Keratinocyte (primary cell): ENCODE measurements around the gene HID1. TPM values are rescaled to one million over a fixed set of nuclear protein-coding genes. Genes with fewer than 3 reads are reported as not detected.

Source experiments
- DNase-seq: peaks from one replicate; pipeline ENCODE4 v3.0.0-alpha.2; 2011; ENCODE audit warnings: low read depth, missing footprints, low spot score
- FAIRE-seq: peaks from 2 replicates; lab custom pipeline; 2011; peaks lifted over from hg19 to GRCh38; lab: Jason Lieb, UNC
- H2AFZ ChIP-seq: 2 replicates; pipeline ENCODE4 v1.6.0; 2012; ENCODE audit warnings: low read length, control low read depth, inconsistent platforms; ENCODE audit not compliant: control insufficient read depth
- H3K27ac ChIP-seq: 2 replicates; pipeline ENCODE4 v1.5.1; 2011; ENCODE audit warnings: low read length; ENCODE audit not compliant: control insufficient read depth, insufficient read depth
- H3K27me3 ChIP-seq: 3 replicates; pipeline ENCODE4 v1.6.0; 2011; ENCODE audit warnings: low read length; ENCODE audit not compliant: control insufficient read depth, insufficient read depth; ENCODE audit errors: extremely low read depth
- H3K36me3 ChIP-seq, 2 experiments: 2 replicates in 1 of 2; 3 replicates in 1 of 2; pipeline ENCODE4 v1.5.1; 2011; ENCODE audit warnings: low read length in 2 of 2, mild to moderate bottlenecking in 1 of 2; ENCODE audit not compliant: control insufficient read depth in 2 of 2, insufficient read depth in 2 of 2; ENCODE audit errors: extremely low read depth in 1 of 2
- H3K4me1 ChIP-seq: 3 replicates; pipeline ENCODE4 v1.5.1; 2011; ENCODE audit warnings: low read length; ENCODE audit not compliant: control insufficient read depth, insufficient read depth; ENCODE audit errors: extremely low read depth
- H3K4me2 ChIP-seq: 3 replicates; pipeline ENCODE4 v1.6.0; 2011; ENCODE audit warnings: low read depth, low read length; ENCODE audit not compliant: control insufficient read depth, insufficient read depth; ENCODE audit errors: extremely low read depth
- H3K4me3 ChIP-seq, 3 experiments: fragments of 200-600 bp in 1 of 3; sonication (generic) in 1 of 3; 2 replicates in 2 of 3; 3 replicates in 1 of 3; pipeline ENCODE4 v1.5.1; 2011 to 2016; ENCODE audit warnings: low read length in 3 of 3, mild to moderate bottlenecking in 3 of 3, control low read depth in 2 of 3, inconsistent platforms in 1 of 3, low read depth in 1 of 3, mixed read lengths in 1 of 3, mixed run types in 1 of 3, moderate library complexity in 1 of 3; ENCODE audit not compliant: control insufficient read depth in 2 of 3, insufficient read depth in 2 of 3; ENCODE audit errors: extremely low read depth in 1 of 3
- H3K79me2 ChIP-seq: 2 replicates; pipeline ENCODE4 v1.6.0; 2012; ENCODE audit warnings: low read length; ENCODE audit not compliant: control insufficient read depth, insufficient read depth
- H3K9ac ChIP-seq: 3 replicates; pipeline ENCODE4 v1.6.0; 2011; ENCODE audit warnings: low read length; ENCODE audit not compliant: control insufficient read depth, insufficient read depth; ENCODE audit errors: extremely low read depth
- H3K9me1 ChIP-seq: 3 replicates; pipeline ENCODE4 v1.6.0; 2011; ENCODE audit warnings: low read length; ENCODE audit not compliant: control insufficient read depth, insufficient read depth; ENCODE audit errors: extremely low read depth
- H3K9me3 ChIP-seq: 2 replicates; pipeline ENCODE4 v1.5.1; 2012; ENCODE audit warnings: low read depth, low read length; ENCODE audit not compliant: control insufficient read depth
- H4K20me1 ChIP-seq: 3 replicates; pipeline ENCODE4 v1.6.0; 2011; ENCODE audit warnings: low read length; ENCODE audit not compliant: control insufficient read depth, insufficient read depth; ENCODE audit errors: extremely low read depth
- EZH2 ChIP-seq: IDR thresholded peaks from one replicate; pipeline ENCODE4 v1.6.1; 2012; ENCODE audit warnings: inconsistent platforms, mild to moderate bottlenecking, low read length, moderate library complexity
- dilution Hi-C: fragments of 300-500 bp; cut with MboI; formaldehyde crosslinking; loops from one replicate; pipeline ENCODE4 v1.7.0; 2020; ENCODE audit warnings: low sequenced_read_pairs; ENCODE audit not compliant: extremely low pct_ligation_motif_present
- polyA plus RNA-seq, 5 experiments: library from polyadenylated mRNA; depleted of rRNA in 3 of 5; stranded (reverse) in 3 of 5; stranded (forward) in 1 of 5; unstranded in 1 of 5; fragments of >200 nt; gene quantifications; 1 replicate in 1 of 5; 2 replicates in 3 of 5; 3 replicates in 1 of 5; pipeline versions ENCODE4 v1.2.1 to v1.2.3, GENCODE V29; 2011 to 2012; ENCODE audit warnings: missing spikeins in 2 of 5, low read depth in 1 of 5, low replicate concordance in 1 of 5
- TF ChIP-seq, protein P1 (sequence below), 3 experiments: IDR thresholded peaks in 1 of 3; conservative IDR thresholded peaks in 1 of 3; optimal IDR thresholded peaks in 1 of 3; 2 replicates in 2 of 3; 3 replicates in 1 of 3; pipeline versions ENCODE3 to v1.5.1; 2011; ENCODE audit warnings: low read length in 3 of 3, mild to moderate bottlenecking in 3 of 3, moderate library complexity in 2 of 3, control low read depth in 1 of 3, inconsistent platforms in 1 of 3; ENCODE audit not compliant: insufficient read depth in 2 of 3; ENCODE audit errors: extremely low read depth in 1 of 3

HID1 gene
- polyA plus RNA-seq, 1 donor (not counting 4 experiments of a cell fraction or from before 2014, with no cell fraction given) = 0.33 TPM

DNA sequence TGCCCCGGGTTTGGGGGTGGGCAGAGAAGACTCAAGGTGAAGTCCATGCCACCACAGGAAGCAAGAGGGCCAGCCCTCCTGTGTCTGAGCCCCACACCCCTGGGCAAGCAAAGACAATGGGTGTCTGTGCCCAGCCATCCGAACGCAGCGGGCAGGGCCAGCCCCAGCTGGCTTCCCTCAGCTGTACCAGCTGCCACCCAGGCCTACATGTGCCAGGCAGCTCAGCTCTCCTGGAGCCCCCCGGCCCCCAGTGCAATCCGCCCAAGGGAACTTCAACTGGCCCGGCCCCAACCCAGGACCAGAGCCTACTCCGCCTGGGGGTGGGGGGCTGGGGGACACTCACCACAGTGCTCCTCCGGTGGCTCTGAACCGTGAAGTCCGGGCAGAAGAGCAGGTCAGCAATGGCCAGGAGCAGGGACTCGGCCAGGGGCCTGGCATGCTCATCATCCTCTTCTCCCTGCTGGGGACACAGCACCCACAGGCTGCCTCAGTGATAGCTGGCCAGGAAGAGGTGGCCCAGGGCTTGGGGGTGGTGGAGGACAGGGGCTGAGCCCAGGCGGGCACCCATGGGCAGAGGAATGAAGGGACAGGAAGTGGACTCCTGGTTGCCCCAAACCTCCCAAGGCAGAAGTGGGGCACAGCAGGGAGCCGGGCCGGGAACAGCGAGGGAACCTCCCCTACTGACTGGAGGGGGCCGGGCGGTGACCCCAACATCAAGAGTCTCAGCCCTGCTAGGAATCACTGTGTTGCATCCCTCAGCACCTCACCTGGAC lies 9.8 kb downstream of the HID1 start:
- Histone ChIP-seq H2AFZ (no peak overlapping the region), H3K9me3 (no peaks in the 10 kb centered on the region), H3K27ac (no peak overlapping the region), H3K4me3 (no peak overlapping the region), H3K79me2 (no peaks in the 10 kb centered on the region), H4K20me1 (no peaks in the 10 kb centered on the region), H3K4me1 (peaks cover 9% of the 10 kb centered on the region), H3K36me3 (no peaks in the 10 kb centered on the region), H3K27me3 (no peaks in the 10 kb centered on the region), H3K9ac (no peak overlapping the region), H3K4me2 (no peak overlapping the region), H3K9me1 (no peaks in the 10 kb centered on the region)
- dilution Hi-C loops = no loop called here
- DNase-seq (no peak), FAIRE-seq (no peak)
- TF ChIP-seq, protein P1, sequence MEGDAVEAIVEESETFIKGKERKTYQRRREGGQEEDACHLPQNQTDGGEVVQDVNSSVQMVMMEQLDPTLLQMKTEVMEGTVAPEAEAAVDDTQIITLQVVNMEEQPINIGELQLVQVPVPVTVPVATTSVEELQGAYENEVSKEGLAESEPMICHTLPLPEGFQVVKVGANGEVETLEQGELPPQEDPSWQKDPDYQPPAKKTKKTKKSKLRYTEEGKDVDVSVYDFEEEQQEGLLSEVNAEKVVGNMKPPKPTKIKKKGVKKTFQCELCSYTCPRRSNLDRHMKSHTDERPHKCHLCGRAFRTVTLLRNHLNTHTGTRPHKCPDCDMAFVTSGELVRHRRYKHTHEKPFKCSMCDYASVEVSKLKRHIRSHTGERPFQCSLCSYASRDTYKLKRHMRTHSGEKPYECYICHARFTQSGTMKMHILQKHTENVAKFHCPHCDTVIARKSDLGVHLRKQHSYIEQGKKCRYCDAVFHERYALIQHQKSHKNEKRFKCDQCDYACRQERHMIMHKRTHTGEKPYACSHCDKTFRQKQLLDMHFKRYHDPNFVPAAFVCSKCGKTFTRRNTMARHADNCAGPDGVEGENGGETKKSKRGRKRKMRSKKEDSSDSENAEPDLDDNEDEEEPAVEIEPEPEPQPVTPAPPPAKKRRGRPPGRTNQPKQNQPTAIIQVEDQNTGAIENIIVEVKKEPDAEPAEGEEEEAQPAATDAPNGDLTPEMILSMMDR (optimal IDR thresholded peaks at IDR 0.05 in 1 of 3, IDR thresholded peaks at IDR 0.05 in 1 of 3, conservative IDR thresholded peaks at IDR 0.05 in 1 of 3; ENCODE audit: extremely low read depth in 1 of 3, insufficient read depth in 2 of 3, low read length in 3 of 3) = no peak
- no peak for TF ChIP-seq EZH2

DNA sequence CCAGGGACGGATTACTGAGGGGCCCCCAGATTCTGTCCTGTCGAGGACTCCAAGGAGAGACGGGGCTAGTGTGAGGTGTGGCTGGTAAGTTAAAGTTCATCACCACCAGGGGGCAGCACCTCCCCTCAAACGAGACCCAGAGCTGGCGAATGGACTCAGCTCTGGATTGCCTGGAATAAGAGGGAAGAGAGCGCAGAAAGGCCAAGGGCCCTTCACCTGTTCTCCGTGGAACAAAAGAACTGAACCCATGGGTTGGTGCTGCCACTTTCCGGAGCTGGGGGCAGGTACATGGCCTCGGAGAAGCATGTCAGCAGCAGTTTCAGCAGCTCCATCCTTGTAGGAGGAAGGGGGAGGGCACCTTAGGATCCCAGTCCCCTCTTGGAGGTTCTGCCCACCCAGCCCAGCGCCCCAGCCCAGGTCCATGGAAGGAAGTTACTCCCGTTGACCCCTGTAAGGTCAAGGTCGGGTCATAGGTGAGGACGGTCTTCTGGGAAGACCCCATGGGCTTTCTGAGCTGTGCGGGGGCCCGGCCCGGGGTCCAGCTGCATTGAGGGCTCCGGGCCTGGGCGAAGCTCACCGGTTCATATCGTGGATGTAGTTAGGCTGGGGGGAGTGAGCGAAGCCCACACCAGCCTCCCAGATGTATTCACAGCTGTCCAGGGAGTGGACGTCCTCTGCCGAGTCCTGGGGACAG lies 10.8 kb downstream of the HID1 start:
- dilution Hi-C loops = no loop called here
- no peak overlapping the region for H3K27ac ChIP-seq
- FAIRE-seq = peak; percentile 85

More for the DNA sequence above, 10.8 kb downstream of the HID1 start:
- no peaks in the 10 kb centered on the region for H3K9me3 ChIP-seq
- no peaks in the 10 kb centered on the region for H4K20me1 ChIP-seq
- H3K79me2 ChIP-seq = no peaks in the 10 kb centered on the region
- no peak overlapping the region for H3K9ac ChIP-seq
- peaks cover 9% of the 10 kb centered on the region for H3K4me1 ChIP-seq
- TF ChIP-seq, protein P1 (optimal IDR thresholded peaks at IDR 0.05 in 1 of 3, IDR thresholded peaks at IDR 0.05 in 1 of 3, conservative IDR thresholded peaks at IDR 0.05 in 1 of 3; ENCODE audit: extremely low read depth in 1 of 3, insufficient read depth in 2 of 3, low read length in 3 of 3) = peak; percentile 63 to 91 (median 68)
- no peak for TF ChIP-seq EZH2
- H3K4me2 ChIP-seq = no peak overlapping the region
- H3K27me3 ChIP-seq = no peaks in the 10 kb centered on the region
- H3K9me1 ChIP-seq = no peaks in the 10 kb centered on the region
- DNase-seq = peak; percentile 50
- no peak overlapping the region for H2AFZ ChIP-seq
- no peak overlapping the region for H3K4me3 ChIP-seq
- H3K36me3 ChIP-seq = no peaks in the 10 kb centered on the region
